Aorta (tissue), 5 donors: Measurements from ENCODE around the gene BTBD2. TPM values are rescaled to one million over a fixed set of nuclear protein-coding genes. Genes with fewer than 3 reads are reported as not detected.

ENCODE experiments used
- ATAC-seq: fragments of 200-7000 bp; cut with Tn5 transposase; one replicate; pipeline ENCODE4 v1.9.1; 2022; ENCODE audit warnings: moderate library complexity; ENCODE audit not compliant: low FRiP score
- DNase-seq, 2 donors: peaks; one replicate each; pipeline ENCODE4 v3.0.0-alpha.2; 2020
- H3K27ac ChIP-seq, 2 donors: one replicate each; pipeline ENCODE4 v1.5.1; 2013; ENCODE audit warnings: low read length in 2 of 2, mild to moderate bottlenecking in 2 of 2, moderate library complexity in 2 of 2, control low read depth in 1 of 2, inconsistent platforms in 1 of 2, low read depth in 1 of 2
- H3K27me3 ChIP-seq, 2 donors: one replicate each; pipeline ENCODE4 v1.6.1; 2013; ENCODE audit warnings: control low read depth in 1 of 2, low read length in 1 of 2, mild to moderate bottlenecking in 1 of 2, moderate library complexity in 1 of 2; ENCODE audit not compliant: insufficient read depth in 2 of 2, control insufficient read depth in 1 of 2
- H3K36me3 ChIP-seq, 2 donors: one replicate each; pipeline ENCODE4 v1.6.1; 2013; ENCODE audit warnings: control low read depth in 1 of 2, low read length in 1 of 2, mild to moderate bottlenecking in 1 of 2; ENCODE audit not compliant: insufficient read depth in 2 of 2, control insufficient read depth in 1 of 2
- H3K4me1 ChIP-seq, 2 donors: one replicate each; pipeline ENCODE4 v1.6.1; 2013; ENCODE audit warnings: low read length in 2 of 2, control low read depth in 1 of 2, mild to moderate bottlenecking in 1 of 2, moderate library complexity in 1 of 2; ENCODE audit not compliant: insufficient read depth in 2 of 2, control insufficient read depth in 1 of 2
- H3K4me3 ChIP-seq, 2 donors: one replicate each; pipeline ENCODE4 v1.5.1; 2013; ENCODE audit warnings: low read length in 2 of 2, control low read depth in 1 of 2, mild to moderate bottlenecking in 1 of 2
- H3K9me3 ChIP-seq: one replicate; pipeline ENCODE4 v1.6.1; 2013; ENCODE audit warnings: mild to moderate bottlenecking, low read length; ENCODE audit not compliant: control insufficient read depth
- WGBS, 2 donors: extraction: QIAGEN DNeasy Blood & Tissue Kit; methylation state at CpG; one replicate each; pipeline ENCODE4 v1.1.7; 2013; 5-methylcytosine and 5-hydroxymethylcytosine counted together
- intact Hi-C, 2 donors: fragments of 100-400 bp; cut with DNase I; formaldehyde crosslinking; loops; one replicate each; pipeline versions ENCODE4 v1.14.2 to v1.15.0; 2022
- polyA plus RNA-seq, 2 donors: library from polyadenylated mRNA; stranded (reverse); fragments of 200-250 nt; gene quantifications; one replicate each; pipeline ENCODE4 v1.2.3, GENCODE V29; 2013
- total RNA-seq, 2 donors: library from RNA; stranded (reverse); fragmentation: NEBNext Ultra II Directional; extraction: Animal tissue kit (Norgen Biotek cat#: 25700); gene quantifications; one replicate each; pipeline ENCODE4 v1.2.1, GENCODE V29; 2021
- donor health status: healthy with polysubstance abuse.
- donor health status: Bipolar disorder and iron deficiency.
- donor health status: DM: no; HTN: no; CAD: no.
- donor health status: DM: no; HTN: no; CAD: no.
- donor health status: DM: yes; HTN: yes; CAD: no.

The BTBD2 gene
- total and polyA plus RNA-seq, 4 donors: 27.5 to 62.7 (median 51.5) TPM

DNA sequence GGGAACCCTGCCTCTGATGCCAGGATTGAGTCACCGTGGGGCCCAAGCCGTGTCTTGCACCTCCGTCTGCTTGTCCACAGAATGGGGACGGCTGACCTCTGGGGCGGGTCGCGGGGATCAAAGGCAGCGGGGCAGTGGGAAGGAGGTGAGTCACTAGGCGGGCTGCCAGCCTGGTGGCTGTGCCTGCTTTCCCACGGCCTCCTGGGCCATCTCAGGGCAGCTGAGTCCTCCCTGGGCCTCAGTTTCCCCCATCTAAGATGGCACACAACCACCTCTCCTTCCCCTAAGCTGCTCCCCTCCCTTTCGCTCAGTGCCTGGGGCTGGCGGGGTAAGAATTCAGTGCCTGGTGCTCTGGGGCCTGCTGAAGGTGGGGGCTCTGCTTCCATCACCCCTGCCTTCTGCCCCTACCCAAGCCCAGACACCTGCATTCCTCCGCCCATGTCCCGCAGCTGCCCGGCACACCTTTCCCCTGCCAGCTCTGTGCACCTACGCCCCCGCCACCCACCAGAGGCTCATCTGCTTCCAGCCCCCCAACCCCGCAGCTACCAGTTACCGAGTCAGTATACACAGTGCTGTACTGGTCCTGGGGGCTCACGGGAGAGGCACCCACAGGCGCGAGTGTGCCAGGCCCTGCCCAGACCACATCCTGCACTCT lies 32.1 kb upstream of the BTBD2 start:
- intact Hi-C loops: no loop called here
- Histone ChIP-seq H3K27me3 (peaks cover 0 to 2% of the 10 kb centered on the region in 2 donors), H3K4me3 (no peak overlapping the region), H3K9me3 (no peaks in the 10 kb centered on the region), H3K4me1 (peaks cover 0 to 4% of the 10 kb centered on the region in 2 donors), H3K27ac (no peak overlapping the region), H3K36me3 (no peaks in the 10 kb centered on the region)
- 58 to 59% methylated on average over 20 to 22 of the region's 22 CpGs for WGBS, 2 donors
- DNase-seq: peak; percentile 77 to 89
- no peak for ATAC-seq

DNA sequence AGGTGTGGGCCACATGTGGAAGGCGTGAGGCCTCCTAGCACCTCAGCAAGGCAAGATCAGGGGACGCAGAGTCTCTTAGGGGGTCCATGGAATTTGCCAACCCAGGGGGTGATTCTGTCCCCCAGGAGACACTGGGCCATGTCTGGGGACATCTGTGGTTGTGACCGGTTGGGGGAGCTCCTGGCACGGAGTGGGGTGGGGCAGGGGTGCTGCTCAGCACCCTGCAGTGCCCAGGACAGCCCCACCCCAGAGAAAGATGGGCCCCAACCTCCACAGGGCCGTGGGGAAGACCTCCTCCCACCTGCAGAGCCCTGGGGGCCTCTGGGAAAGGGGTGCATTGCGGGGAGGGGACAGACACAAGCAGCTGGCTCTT lies 31.5 kb upstream of the BTBD2 start:
- H3K36me3 ChIP-seq: no peaks in the 10 kb centered on the region
- ATAC-seq: no peak
- WGBS, 2 donors: 73 to 74% methylated on average over 6 of the region's 6 CpGs
- H3K9me3 ChIP-seq: no peaks in the 10 kb centered on the region
- DNase-seq: no peak
- peaks cover 0 to 2% of the 10 kb centered on the region in 2 donors for H3K27me3 ChIP-seq
- intact Hi-C loops: no loop called here
- no peak overlapping the region for H3K27ac ChIP-seq
- H3K4me1 ChIP-seq: peaks cover 0 to 4% of the 10 kb centered on the region in 2 donors
- H3K4me3 ChIP-seq: no peak overlapping the region

DNA sequence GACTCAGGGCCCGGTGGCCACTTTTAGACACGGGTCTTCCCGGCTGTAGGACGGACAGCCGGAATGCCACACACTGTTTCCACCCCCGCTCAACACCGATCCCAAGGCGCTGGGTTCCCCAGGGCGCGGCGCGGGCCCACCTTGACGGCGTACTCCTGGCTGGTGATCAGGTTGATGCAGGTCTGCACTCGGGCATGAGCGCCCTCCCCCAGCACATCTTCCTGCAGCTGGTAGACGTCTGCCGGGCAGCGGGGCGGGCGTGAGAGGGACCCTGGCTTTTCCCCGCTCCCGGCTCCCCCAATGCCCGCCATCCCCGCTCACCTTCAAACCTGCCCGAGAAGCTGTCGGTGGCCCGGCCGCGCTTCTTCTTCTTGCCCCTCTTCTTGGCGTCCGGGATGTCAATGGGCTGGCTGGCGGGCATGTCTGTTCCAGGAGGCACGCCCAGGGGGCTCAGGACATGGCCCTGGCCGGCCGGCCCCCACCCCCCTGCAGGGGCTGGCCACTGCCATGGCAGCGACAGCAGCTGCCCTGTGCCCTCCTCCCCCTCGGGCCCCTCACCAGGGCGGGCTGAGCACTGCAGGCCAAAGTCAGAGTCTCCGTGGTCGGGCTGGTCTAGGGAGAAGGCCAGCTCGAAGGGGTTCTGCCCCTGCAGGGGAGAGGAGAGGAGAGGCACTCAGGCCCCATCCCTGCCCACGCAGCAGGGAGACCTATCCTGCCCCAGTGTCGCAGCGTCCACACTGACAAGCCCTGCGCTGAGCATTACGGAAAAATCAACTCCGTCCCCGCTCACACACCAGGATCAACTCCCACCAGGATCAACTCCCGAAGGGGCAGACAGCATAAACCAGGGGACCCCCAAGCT lies 30.8 kb upstream of the BTBD2 start:
- H3K27ac ChIP-seq: no peak overlapping the region
- peak; percentile 44 to 77 for DNase-seq
- no peaks in the 10 kb centered on the region for H3K9me3 ChIP-seq
- H3K36me3 ChIP-seq: no peaks in the 10 kb centered on the region
- H3K27me3 ChIP-seq: peaks cover 0 to 2% of the 10 kb centered on the region in 2 donors
- no peak for ATAC-seq
- no peak overlapping the region for H3K4me3 ChIP-seq
- WGBS, 2 donors: 91 to 92% methylated on average over 49 to 50 of the region's 50 CpGs
- peaks cover 0 to 4% of the 10 kb centered on the region in 2 donors for H3K4me1 ChIP-seq
- intact Hi-C loops: no loop called here

DNA sequence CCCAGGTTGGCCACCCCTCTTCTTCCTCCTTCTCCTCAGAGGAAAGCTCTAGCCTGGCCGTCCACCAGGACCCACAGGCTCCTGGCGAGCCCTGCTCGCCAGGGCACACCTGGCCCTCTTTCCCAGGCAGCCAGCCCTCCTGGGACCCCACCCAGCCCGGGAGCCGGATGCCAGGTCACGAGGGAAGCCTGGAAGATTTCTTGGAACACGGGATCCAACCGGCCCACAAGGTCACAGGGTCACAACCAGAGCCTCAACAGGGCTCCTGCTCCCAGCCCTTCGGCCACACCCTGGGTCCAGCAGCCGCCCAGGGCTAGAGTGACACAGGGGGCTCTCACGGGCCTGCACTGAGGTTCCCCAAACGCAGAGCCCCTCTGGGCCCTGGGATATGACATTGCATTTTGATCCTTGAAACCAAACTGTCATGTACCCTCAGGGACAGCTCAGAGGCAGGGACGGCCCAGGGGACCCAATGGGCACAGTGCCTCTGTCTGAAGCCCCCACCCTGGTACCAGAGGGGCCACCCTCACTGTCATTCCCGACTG lies 30.1 kb upstream of the BTBD2 start:
- Histone ChIP-seq H3K27ac (no peak overlapping the region), H3K36me3 (peaks cover 0 to 1% of the 10 kb centered on the region in 2 donors), H3K4me1 (peaks cover 0 to 4% of the 10 kb centered on the region in 2 donors), H3K9me3 (no peaks in the 10 kb centered on the region), H3K4me3 (no peak overlapping the region), H3K27me3 (no peaks in the 10 kb centered on the region)
- intact Hi-C loops: no loop called here
- no peak for ATAC-seq
- WGBS, 2 donors: 67 to 75% methylated on average over 14 of the region's 14 CpGs
- peak; percentile 53 to 72 for DNase-seq

DNA sequence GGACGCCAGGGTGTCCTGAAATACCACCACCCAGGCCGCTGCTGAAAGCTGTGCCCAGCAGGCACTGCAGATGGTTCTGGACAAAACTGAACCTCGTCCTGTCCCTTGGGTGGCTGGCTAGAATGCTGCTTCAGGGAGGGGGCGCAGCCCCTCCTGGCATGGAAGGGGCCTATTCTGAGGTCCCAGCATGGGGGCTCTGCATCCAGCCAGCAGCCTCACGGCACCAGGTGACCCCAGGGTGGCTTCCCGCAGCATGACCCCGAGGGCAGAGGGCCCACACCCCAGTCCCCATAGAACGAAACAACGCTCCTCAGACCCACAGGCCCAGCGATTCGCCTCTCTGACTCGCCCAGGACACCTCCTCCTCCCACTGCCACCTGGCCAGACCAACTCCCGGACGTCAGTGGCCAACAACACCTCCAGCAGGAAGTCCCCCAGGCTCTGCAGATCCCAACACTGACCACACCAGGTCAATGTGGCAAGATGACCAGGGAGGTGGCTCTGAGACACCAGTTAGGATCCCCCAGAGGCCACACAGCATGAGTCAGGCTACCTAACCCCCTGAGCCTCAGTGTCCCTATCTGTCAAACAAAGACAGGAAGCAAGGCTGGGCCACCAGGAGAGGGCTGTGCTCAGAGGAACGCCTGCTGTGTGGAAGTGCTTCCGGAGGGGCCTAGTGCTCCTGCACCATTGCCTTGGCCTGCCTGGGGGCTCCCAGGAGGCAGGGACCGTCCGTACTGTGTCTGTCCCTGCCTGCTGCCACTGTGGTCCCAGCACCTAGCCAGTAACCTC lies 29.4 kb upstream of the BTBD2 start:
- DNase-seq: peak in 1 of 2 donors; percentile 45
- peaks cover 0 to 3% of the 10 kb centered on the region in 2 donors for H3K36me3 ChIP-seq

DNA sequence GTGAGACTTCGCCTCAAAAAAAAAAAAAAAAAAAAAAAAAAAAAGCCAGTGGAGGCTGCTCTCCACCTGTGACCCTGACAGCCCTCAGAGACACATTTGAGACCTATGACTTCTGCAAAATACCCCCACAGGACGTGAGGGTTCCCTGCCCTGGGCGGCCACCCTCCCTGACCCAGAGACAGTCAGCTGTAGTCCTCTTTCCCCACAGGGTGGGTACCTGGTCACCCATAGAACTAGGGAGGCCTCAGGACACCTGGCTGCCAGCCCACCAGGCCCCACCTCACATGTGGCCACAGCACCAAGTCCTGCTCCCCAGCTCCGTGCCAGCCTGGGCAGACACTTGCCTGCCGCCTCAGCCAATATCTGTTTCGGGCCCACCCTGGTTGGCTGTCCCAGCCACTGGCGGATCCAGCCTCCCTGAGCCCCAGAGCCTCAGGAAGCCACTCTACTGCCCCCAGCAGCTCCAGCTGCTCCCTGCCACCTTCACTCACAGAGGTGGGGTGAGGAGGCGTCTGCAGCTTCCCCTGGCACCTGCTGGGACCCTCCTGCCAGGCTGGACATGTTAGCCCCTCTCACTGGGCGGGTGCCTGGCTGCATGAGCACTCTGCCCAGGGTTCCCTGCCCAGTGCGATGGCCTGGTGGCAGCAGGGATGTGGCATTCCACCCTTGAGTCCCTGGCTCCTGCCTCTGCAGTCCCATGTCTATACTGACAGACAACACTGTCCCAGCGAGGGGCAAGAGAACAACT lies 28.6 kb upstream of the BTBD2 start:
- Histone ChIP-seq H3K4me1 (peaks cover 0 to 4% of the 10 kb centered on the region in 2 donors), H3K4me3 (no peak overlapping the region), H3K27me3 (no peaks in the 10 kb centered on the region), H3K27ac (no peak overlapping the region), H3K36me3 (peaks cover 0 to 3% of the 10 kb centered on the region in 2 donors), H3K9me3 (no peaks in the 10 kb centered on the region)
- ATAC-seq (no peak), DNase-seq (peak in 1 of 2 donors; percentile 50)
- WGBS, 2 donors: 76 to 84% methylated on average over 11 of the region's 11 CpGs
- intact Hi-C loops: no loop called here

More for the DNA sequence above, 29.4 kb upstream of the BTBD2 start:
- H3K4me1 ChIP-seq: peaks cover 0 to 4% of the 10 kb centered on the region in 2 donors
- no peaks in the 10 kb centered on the region for H3K9me3 ChIP-seq
- H3K27me3 ChIP-seq: no peaks in the 10 kb centered on the region
- WGBS, 2 donors: 86% methylated on average over 18 of the region's 18 CpGs
- H3K27ac ChIP-seq: no peak overlapping the region
- ATAC-seq: no peak
- intact Hi-C loops: no loop called here
- H3K4me3 ChIP-seq: no peak overlapping the region

DNA sequence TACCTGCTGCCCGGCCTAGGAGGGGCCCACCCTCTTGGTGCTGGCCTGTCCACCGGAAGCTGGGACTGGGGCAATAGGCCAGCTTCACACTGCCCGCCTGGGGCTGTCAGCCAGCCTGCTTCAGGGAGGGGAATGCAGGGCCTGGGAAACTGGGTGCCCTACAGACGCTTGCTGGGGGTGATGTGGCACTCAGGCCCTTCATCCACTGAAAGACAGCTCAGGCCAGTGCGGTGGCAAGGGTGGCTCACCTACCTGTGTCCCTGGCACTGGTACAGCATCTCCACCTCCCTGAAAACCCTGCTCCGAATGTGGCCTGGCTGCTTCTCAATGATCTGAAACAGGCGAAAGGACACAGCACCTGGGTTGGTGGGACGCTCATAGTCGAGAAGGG lies 27.7 kb upstream of the BTBD2 start:
- ATAC-seq (no peak), DNase-seq (peak; percentile 53 to 72)
- peaks cover 0 to 3% of the 10 kb centered on the region in 2 donors for H3K36me3 ChIP-seq
- H3K27ac ChIP-seq: peak overlapping the region in 1 of 2 donors; percentile 73
- 50 to 54% methylated on average over 9 of the region's 9 CpGs for WGBS, 2 donors
- H3K4me1 ChIP-seq: peaks cover 0 to 4% of the 10 kb centered on the region in 2 donors
- no peaks in the 10 kb centered on the region for H3K9me3 ChIP-seq
- no peak overlapping the region for H3K4me3 ChIP-seq
- intact Hi-C loops: no loop called here
- H3K27me3 ChIP-seq: no peaks in the 10 kb centered on the region
